Skeletal muscle satellite cell (primary cell): Measurements from ENCODE around the gene MRLN.

Source experiments
- H3K27me3 ChIP-seq: 2 replicates; pipeline ENCODE4 v1.7.0; 2013; ENCODE audit warnings: low read length; ENCODE audit not compliant: control insufficient read depth, insufficient read depth
- H3K36me3 ChIP-seq: 2 replicates; pipeline ENCODE4 v1.7.0; 2013; ENCODE audit warnings: mild to moderate bottlenecking, control low read depth, low read length; ENCODE audit not compliant: insufficient read depth
- H3K4me1 ChIP-seq: 2 replicates; pipeline ENCODE4 v1.7.0; 2013; ENCODE audit warnings: low read length; ENCODE audit not compliant: control insufficient read depth, insufficient read depth
- H3K4me2 ChIP-seq: 2 replicates; pipeline ENCODE4 v1.7.0; 2013; ENCODE audit warnings: mild to moderate bottlenecking, low read length
- H3K4me3 ChIP-seq: 2 replicates; pipeline ENCODE4 v1.7.0; 2013; ENCODE audit warnings: low read length
- H3K9ac ChIP-seq: 2 replicates; pipeline ENCODE4 v1.7.0; 2013; ENCODE audit warnings: mild to moderate bottlenecking, low read depth, low read length, moderate library complexity
- H3K9me3 ChIP-seq: replicated peaks from 2 replicates; pipeline ENCODE4 v1.7.0; 2013; ENCODE audit warnings: mild to moderate bottlenecking, control low read depth, low read length

Gene MRLN

DNA sequence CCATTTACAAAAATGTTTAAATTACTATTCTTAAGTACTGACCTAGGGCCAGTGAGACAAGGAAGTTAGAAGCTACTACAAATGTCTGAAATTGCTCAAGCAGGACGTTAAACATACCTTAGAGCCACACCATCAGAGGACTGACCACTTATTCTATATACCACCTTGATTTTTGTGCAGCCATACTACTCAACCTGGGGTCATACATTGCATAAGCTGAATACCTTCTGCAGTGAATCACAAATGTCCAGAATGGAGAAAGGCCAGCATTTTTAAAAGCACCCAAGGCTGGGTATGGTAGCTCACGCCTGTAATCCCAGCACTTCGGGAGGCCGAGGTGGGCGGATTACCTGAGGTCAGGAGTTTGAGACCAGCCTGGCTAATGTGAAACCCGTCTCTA, 21.2 kb upstream of the MRLN start:
- Histone ChIP-seq H3K4me1 (peaks cover 3% of the 10 kb centered on the region), H3K36me3 (no peaks in the 10 kb centered on the region), H3K27me3 (no peaks in the 10 kb centered on the region), H3K4me3 (no peak overlapping the region), H3K9me3 (no peaks in the 10 kb centered on the region), H3K9ac (no peak overlapping the region), H3K4me2 (no peak overlapping the region)

GRCh38 chr10:59773088-59773487, 19.8 kb upstream of the MRLN start:
- Histone ChIP-seq H3K4me2 (no peak overlapping the region), H3K9ac (no peak overlapping the region), H3K4me3 (no peak overlapping the region), H3K4me1 (no peaks in the 10 kb centered on the region), H3K27me3 (no peaks in the 10 kb centered on the region), H3K36me3 (no peaks in the 10 kb centered on the region), H3K9me3 (no peaks in the 10 kb centered on the region)

- H3K4me3 ChIP-seq, result no peak overlapping the region
- no peaks in the 10 kb centered on the region for H3K36me3 ChIP-seq
- no peaks in the 10 kb centered on the region for H3K9me3 ChIP-seq
- no peaks in the 10 kb centered on the region for H3K4me1 ChIP-seq
- H3K27me3 ChIP-seq, result no peaks in the 10 kb centered on the region
- no peak overlapping the region for H3K9ac ChIP-seq
- H3K4me2 ChIP-seq, result no peak overlapping the region
These were observed 18.0 kb upstream of the MRLN start for GRCh38 chr10:59771162-59771807.

GRCh38 chr10:59770689-59771088, 17.4 kb upstream of the MRLN start:
- no peak overlapping the region for H3K9ac ChIP-seq
- H3K36me3 ChIP-seq, result no peaks in the 10 kb centered on the region
- H3K9me3 ChIP-seq, result no peaks in the 10 kb centered on the region
- H3K4me1 ChIP-seq, result no peaks in the 10 kb centered on the region
- H3K4me3 ChIP-seq, result no peak overlapping the region
- H3K27me3 ChIP-seq, result no peaks in the 10 kb centered on the region
- H3K4me2 ChIP-seq, result no peak overlapping the region

DNA sequence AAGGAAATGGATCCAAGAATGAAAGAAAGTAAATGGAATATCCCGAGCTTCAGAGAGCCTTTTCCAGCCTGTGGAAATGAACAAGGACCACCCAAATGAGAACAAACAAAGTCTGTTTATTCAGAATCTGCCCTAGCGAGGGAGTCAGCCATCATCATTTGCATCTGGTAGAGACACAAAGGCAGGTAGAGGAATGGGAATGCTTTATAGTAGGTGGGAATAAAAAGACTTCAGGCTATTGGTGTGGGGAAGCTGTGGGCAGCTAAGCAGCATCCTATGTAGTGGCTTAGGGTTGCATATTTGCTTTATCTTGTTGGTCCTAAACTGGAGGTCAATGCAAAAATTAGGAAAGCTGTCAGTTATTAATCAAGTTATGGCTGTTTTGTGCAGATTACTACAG, 9.2 kb upstream of the MRLN start:
- H3K4me2 ChIP-seq, result no peak overlapping the region
- H3K4me3 ChIP-seq, result no peak overlapping the region
- H3K4me1 ChIP-seq, result peaks cover 3% of the 10 kb centered on the region
- no peak overlapping the region for H3K9ac ChIP-seq
- no peaks in the 10 kb centered on the region for H3K9me3 ChIP-seq
- H3K27me3 ChIP-seq, result peaks cover 5% of the 10 kb centered on the region
- no peaks in the 10 kb centered on the region for H3K36me3 ChIP-seq

DNA sequence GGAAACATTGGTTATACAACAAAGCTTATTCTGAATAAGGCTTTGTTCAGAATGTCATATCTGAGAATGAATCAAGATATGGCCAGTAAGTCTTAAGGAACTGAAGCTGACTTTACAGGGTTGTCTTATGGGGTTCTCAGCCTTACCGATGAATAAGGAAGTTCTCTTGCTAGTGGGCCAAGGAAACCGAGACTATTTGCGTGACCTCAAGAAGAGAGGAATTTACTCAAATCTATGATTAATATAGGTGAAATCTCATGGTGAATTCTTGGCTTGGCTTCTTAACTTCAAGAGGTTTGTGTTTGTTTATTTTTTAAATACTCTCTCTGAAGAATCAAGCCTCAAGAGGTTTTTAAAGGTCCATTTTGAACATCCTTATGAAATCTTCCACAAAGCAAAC, 4.7 kb upstream of the MRLN start:
- no peak overlapping the region for H3K4me2 ChIP-seq
- H3K4me3 ChIP-seq, result no peak overlapping the region
- H3K36me3 ChIP-seq, result no peaks in the 10 kb centered on the region
- peaks cover 3% of the 10 kb centered on the region for H3K4me1 ChIP-seq
- no peak overlapping the region for H3K9ac ChIP-seq
- peaks cover 6% of the 10 kb centered on the region for H3K27me3 ChIP-seq
- no peaks in the 10 kb centered on the region for H3K9me3 ChIP-seq

DNA sequence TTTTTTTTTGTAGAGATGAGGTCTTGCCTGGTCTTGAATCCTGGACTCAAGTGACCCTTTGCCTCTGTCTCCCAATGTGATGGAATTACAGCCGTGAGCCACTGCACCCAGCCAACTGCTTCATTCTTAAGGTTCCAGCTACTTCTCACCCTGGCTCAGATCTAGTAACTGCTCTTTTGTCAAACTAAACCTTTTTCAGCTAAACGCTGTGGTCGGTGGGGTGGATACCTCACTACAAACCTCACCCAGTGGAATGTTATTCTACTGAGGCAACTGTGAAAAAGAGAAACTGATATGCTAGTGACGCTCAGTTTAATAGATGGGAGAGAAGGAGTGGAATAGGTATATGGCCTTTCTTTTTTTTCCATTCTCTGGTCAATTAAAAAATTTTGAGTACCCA, 1.7 kb upstream of the MRLN start:
- no peak overlapping the region for H3K9ac ChIP-seq
- no peak overlapping the region for H3K4me2 ChIP-seq
- peaks cover 15% of the 10 kb centered on the region for H3K27me3 ChIP-seq
- peaks cover 3% of the 10 kb centered on the region for H3K4me1 ChIP-seq
- H3K4me3 ChIP-seq, result no peak overlapping the region
- no peaks in the 10 kb centered on the region for H3K36me3 ChIP-seq
- no peaks in the 10 kb centered on the region for H3K9me3 ChIP-seq

DNA sequence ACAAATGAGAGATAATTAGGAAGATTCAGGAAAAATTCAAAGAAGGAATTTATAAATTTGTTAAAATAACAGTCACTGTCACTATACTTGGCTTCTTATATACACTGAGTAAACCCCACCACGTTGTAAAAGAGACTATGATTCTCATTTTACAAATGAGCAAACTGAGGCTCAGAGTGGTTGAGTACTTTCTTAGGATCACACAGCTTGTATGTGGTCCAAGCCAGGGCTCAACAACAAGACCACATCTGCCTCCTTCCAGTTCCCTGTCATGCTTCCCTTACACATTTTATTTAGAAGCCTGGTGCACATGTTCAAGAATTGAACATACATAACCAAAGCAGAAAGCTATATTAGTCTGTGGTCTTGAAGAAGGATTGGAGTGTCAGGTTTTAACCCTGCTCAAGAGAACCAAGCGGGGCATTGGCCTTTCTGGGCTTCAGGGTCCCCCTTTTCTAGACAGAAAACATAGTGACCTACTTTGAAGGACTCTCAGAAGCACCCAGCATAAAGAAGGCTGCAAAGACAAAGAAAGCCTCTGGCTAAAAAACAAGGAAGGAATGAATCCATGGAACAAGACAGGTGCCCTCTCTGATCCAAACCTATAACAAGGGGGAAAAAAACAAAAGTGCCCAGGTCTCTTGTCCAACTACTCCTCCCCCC, 846 bp downstream of the MRLN start:
- Histone ChIP-seq H3K27me3 (peaks cover 18% of the 10 kb centered on the region), H3K36me3 (no peaks in the 10 kb centered on the region), H3K9ac (no peak overlapping the region), H3K9me3 (no peaks in the 10 kb centered on the region), H3K4me2 (no peak overlapping the region), H3K4me3 (no peak overlapping the region), H3K4me1 (no peaks in the 10 kb centered on the region)

GRCh38 chr10:59750155-59750945, 2.9 kb downstream of the MRLN start:
- Histone ChIP-seq H3K4me3 (no peak overlapping the region), H3K4me1 (no peaks in the 10 kb centered on the region), H3K9ac (no peak overlapping the region), H3K4me2 (no peak overlapping the region), H3K27me3 (peaks cover 22% of the 10 kb centered on the region), H3K36me3 (no peaks in the 10 kb centered on the region), H3K9me3 (no peaks in the 10 kb centered on the region)

- Histone ChIP-seq H3K9ac (no peak overlapping the region), H3K4me1 (no peaks in the 10 kb centered on the region), H3K4me2 (no peak overlapping the region), H3K9me3 (no peaks in the 10 kb centered on the region), H3K27me3 (peaks cover 22% of the 10 kb centered on the region), H3K4me3 (no peak overlapping the region), H3K36me3 (no peaks in the 10 kb centered on the region)
These were observed 4.4 kb downstream of the MRLN start for GRCh38 chr10:59748834-59749233.

GRCh38 chr10:59745163-59745650, 8.0 kb downstream of the MRLN start:
- no peaks in the 10 kb centered on the region for H3K4me1 ChIP-seq
- H3K9me3 ChIP-seq, result no peaks in the 10 kb centered on the region
- H3K27me3 ChIP-seq, result peaks cover 7% of the 10 kb centered on the region
- H3K4me3 ChIP-seq, result no peak overlapping the region
- no peaks in the 10 kb centered on the region for H3K36me3 ChIP-seq
- no peak overlapping the region for H3K9ac ChIP-seq
- H3K4me2 ChIP-seq, result no peak overlapping the region
